Measurements from ENCODE around the gene SACM1L.
A peak's percentile ranks its signal among the peaks of the same experiment; 100 is the strongest.

The SACM1L gene

GRCh38 chr3:45670436-45670835 is 18.8 kb upstream of the SACM1L start:
- Histone ChIP-seq H4K12ac (ENCODE audit: low read depth, low read length) (no peak overlapping the region), H3K14ac (ENCODE audit: low read length) (no peak overlapping the region), H3K4ac (ENCODE audit: low read depth, low read length) (no peak overlapping the region), H3K79me2 (ENCODE audit: control insufficient read depth, insufficient read depth, low read length, poor library complexity) (no peaks in the 10 kb centered on the region), H3K18ac (ENCODE audit: low read length) (no peak overlapping the region), H2BK5ac (ENCODE audit: low read depth, low read length, poor library complexity) (no peak overlapping the region), H3K79me1 (ENCODE audit: low read length) (no peaks in the 10 kb centered on the region), H3K4me3 (ENCODE audit: low read depth, low read length) (no peak overlapping the region), H3K4me1 (ENCODE audit: control insufficient read depth in 1 of 2, insufficient read depth in 2 of 2, low read length in 2 of 2) (no peaks in the 10 kb centered on the region), H3K4me2 (ENCODE audit: low read length) (no peak overlapping the region), H2BK12ac (ENCODE audit: low read length) (no peak overlapping the region), H3K27ac (ENCODE audit: low read depth, low read length) (no peak overlapping the region), H3K9me3 (ENCODE audit: insufficient read depth, low read depth, low read length) (no peaks in the 10 kb centered on the region), H2AFZ (ENCODE audit: insufficient read depth, low read length, poor library complexity) (no peak overlapping the region), H4K8ac (ENCODE audit: low read depth, low read length) (no peak overlapping the region), H3K23ac (ENCODE audit: low read length) (no peak overlapping the region), H2AK5ac (ENCODE audit: low read length) (no peak overlapping the region), H3K27me3 (ENCODE audit: insufficient read depth, low read length) (no peaks in the 10 kb centered on the region), H3K36me3 (ENCODE audit: control insufficient read depth in 1 of 2, insufficient read depth in 2 of 2, low read length in 2 of 2) (peaks cover 7 to 17% of the 10 kb centered on the region in 2 experiments), H4K91ac (ENCODE audit: low read depth, low read length) (no peak overlapping the region), H2BK120ac (ENCODE audit: insufficient read depth, low read length, poor library complexity) (no peak overlapping the region), H3K9ac (ENCODE audit: low read length) (no peak overlapping the region)
- DNase-seq = no peak

GRCh38 chr3:45670991-45671390 is 18.2 kb upstream of the SACM1L start:
- H4K8ac ChIP-seq (ENCODE audit: low read depth, low read length) = no peak overlapping the region
- no CpG with 5 or more reads among the region's 2 CpGs for WGBS (ENCODE audit: extremely low coverage, insufficient coverage, insufficient read length)
- H3K23ac ChIP-seq (ENCODE audit: low read length) = no peak overlapping the region
- H3K79me2 ChIP-seq (ENCODE audit: control insufficient read depth, insufficient read depth, low read length, poor library complexity) = no peaks in the 10 kb centered on the region
- H3K36me3 ChIP-seq (ENCODE audit: control insufficient read depth in 1 of 2, insufficient read depth in 2 of 2, low read length in 2 of 2) = peaks cover 7 to 17% of the 10 kb centered on the region in 2 experiments
- H2AFZ ChIP-seq (ENCODE audit: insufficient read depth, low read length, poor library complexity) = no peak overlapping the region
- H2BK120ac ChIP-seq (ENCODE audit: insufficient read depth, low read length, poor library complexity) = no peak overlapping the region
- H3K4me1 ChIP-seq (ENCODE audit: control insufficient read depth in 1 of 2, insufficient read depth in 2 of 2, low read length in 2 of 2) = no peaks in the 10 kb centered on the region
- no peak overlapping the region for H3K4ac ChIP-seq (ENCODE audit: low read depth, low read length)
- no peak for DNase-seq
- no peak overlapping the region for H2BK5ac ChIP-seq (ENCODE audit: low read depth, low read length, poor library complexity)
- H3K4me3 ChIP-seq (ENCODE audit: low read depth, low read length) = no peak overlapping the region
- no peaks in the 10 kb centered on the region for H3K79me1 ChIP-seq (ENCODE audit: low read length)
- H4K91ac ChIP-seq (ENCODE audit: low read depth, low read length) = no peak overlapping the region
- H3K14ac ChIP-seq (ENCODE audit: low read length) = no peak overlapping the region
- H3K27me3 ChIP-seq (ENCODE audit: insufficient read depth, low read length) = no peaks in the 10 kb centered on the region
- H3K18ac ChIP-seq (ENCODE audit: low read length) = no peak overlapping the region
- no peaks in the 10 kb centered on the region for H3K9me3 ChIP-seq (ENCODE audit: insufficient read depth, low read depth, low read length)
- no peak overlapping the region for H3K27ac ChIP-seq (ENCODE audit: low read depth, low read length)
- H3K4me2 ChIP-seq (ENCODE audit: low read length) = no peak overlapping the region
- H3K9ac ChIP-seq (ENCODE audit: low read length) = no peak overlapping the region
- H4K12ac ChIP-seq (ENCODE audit: low read depth, low read length) = no peak overlapping the region
- H2AK5ac ChIP-seq (ENCODE audit: low read length) = no peak overlapping the region
- no peak overlapping the region for H2BK12ac ChIP-seq (ENCODE audit: low read length)

- Histone ChIP-seq H2BK12ac (ENCODE audit: low read length) (no peak overlapping the region), H4K91ac (ENCODE audit: low read depth, low read length) (no peak overlapping the region), H3K23ac (ENCODE audit: low read length) (no peak overlapping the region), H2AK5ac (ENCODE audit: low read length) (no peak overlapping the region), H3K4ac (ENCODE audit: low read depth, low read length) (no peak overlapping the region), H3K9ac (ENCODE audit: low read length) (no peak overlapping the region), H2AFZ (ENCODE audit: insufficient read depth, low read length, poor library complexity) (no peak overlapping the region), H4K8ac (ENCODE audit: low read depth, low read length) (no peak overlapping the region), H3K36me3 (ENCODE audit: control insufficient read depth in 1 of 2, insufficient read depth in 2 of 2, low read length in 2 of 2) (peaks cover 3 to 10% of the 10 kb centered on the region in 2 experiments), H3K79me1 (ENCODE audit: low read length) (peaks cover 6% of the 10 kb centered on the region), H2BK120ac (ENCODE audit: insufficient read depth, low read length, poor library complexity) (no peak overlapping the region), H3K4me3 (ENCODE audit: low read depth, low read length) (no peak overlapping the region), H3K79me2 (ENCODE audit: control insufficient read depth, insufficient read depth, low read length, poor library complexity) (no peaks in the 10 kb centered on the region), H2BK5ac (ENCODE audit: low read depth, low read length, poor library complexity) (no peak overlapping the region), H3K18ac (ENCODE audit: low read length) (no peak overlapping the region), H3K4me1 (ENCODE audit: control insufficient read depth in 1 of 2, insufficient read depth in 2 of 2, low read length in 2 of 2) (peaks cover 9 to 12% of the 10 kb centered on the region in 2 experiments), H3K14ac (ENCODE audit: low read length) (no peak overlapping the region), H3K27me3 (ENCODE audit: insufficient read depth, low read length) (no peaks in the 10 kb centered on the region), H3K9me3 (ENCODE audit: insufficient read depth, low read depth, low read length) (no peaks in the 10 kb centered on the region), H4K12ac (ENCODE audit: low read depth, low read length) (no peak overlapping the region), H3K4me2 (ENCODE audit: low read length) (no peak overlapping the region), H3K27ac (ENCODE audit: low read depth, low read length) (no peak overlapping the region)
- no peak for DNase-seq
- WGBS (ENCODE audit: extremely low coverage, insufficient coverage, insufficient read length) = no CpG with 5 or more reads among the region's 2 CpGs
Observed at GRCh38 chr3:45673273-45673672, 15.9 kb upstream of the SACM1L start.

GRCh38 chr3:45676325-45677032 is 12.7 kb upstream of the SACM1L start:
- peaks cover 3 to 14% of the 10 kb centered on the region in 2 experiments for H3K36me3 ChIP-seq (ENCODE audit: control insufficient read depth in 1 of 2, insufficient read depth in 2 of 2, low read length in 2 of 2)
- H3K23ac ChIP-seq (ENCODE audit: low read length) = no peak overlapping the region
- H3K27ac ChIP-seq (ENCODE audit: low read depth, low read length) = peak overlapping the region; percentile 26
- H3K79me2 ChIP-seq (ENCODE audit: control insufficient read depth, insufficient read depth, low read length, poor library complexity) = no peaks in the 10 kb centered on the region
- peak overlapping the region; percentile 61 for H2BK12ac ChIP-seq (ENCODE audit: low read length)
- no peak overlapping the region for H3K4me3 ChIP-seq (ENCODE audit: low read depth, low read length)
- peaks cover 13% of the 10 kb centered on the region for H3K79me1 ChIP-seq (ENCODE audit: low read length)
- no CpG with 5 or more reads among the region's 7 CpGs for WGBS (ENCODE audit: extremely low coverage, insufficient coverage, insufficient read length)
- no peak for DNase-seq
- H3K14ac ChIP-seq (ENCODE audit: low read length) = peak overlapping the region; percentile 19
- H3K18ac ChIP-seq (ENCODE audit: low read length) = peak overlapping the region; percentile 12
- H4K8ac ChIP-seq (ENCODE audit: low read depth, low read length) = peak overlapping the region; percentile 5
- H3K27me3 ChIP-seq (ENCODE audit: insufficient read depth, low read length) = no peaks in the 10 kb centered on the region
- peak overlapping the region; percentile 3 for H2BK120ac ChIP-seq (ENCODE audit: insufficient read depth, low read length, poor library complexity)
- no peak overlapping the region for H3K9ac ChIP-seq (ENCODE audit: low read length)
- H3K4ac ChIP-seq (ENCODE audit: low read depth, low read length) = no peak overlapping the region
- no peaks in the 10 kb centered on the region for H3K9me3 ChIP-seq (ENCODE audit: insufficient read depth, low read depth, low read length)
- H4K91ac ChIP-seq (ENCODE audit: low read depth, low read length) = peak overlapping the region; percentile 1
- no peak overlapping the region for H2AFZ ChIP-seq (ENCODE audit: insufficient read depth, low read length, poor library complexity)
- peak overlapping the region; percentile 5 for H2BK5ac ChIP-seq (ENCODE audit: low read depth, low read length, poor library complexity)
- no peak overlapping the region for H3K4me2 ChIP-seq (ENCODE audit: low read length)
- H4K12ac ChIP-seq (ENCODE audit: low read depth, low read length) = no peak overlapping the region
- peaks cover 26 to 31% of the 10 kb centered on the region in 2 experiments for H3K4me1 ChIP-seq (ENCODE audit: control insufficient read depth in 1 of 2, insufficient read depth in 2 of 2, low read length in 2 of 2)
- no peak overlapping the region for H2AK5ac ChIP-seq (ENCODE audit: low read length)

Measured in trophoblast cell (in vitro differentiated cells and primary cell).